Esophagus squamous epithelium (tissue), 5 donors: ENCODE data around the gene SYPL1. TPM values are rescaled to one million over a fixed set of nuclear protein-coding genes. Genes with fewer than 3 reads are reported as not detected.

Experiments used
- DNase-seq: peaks from one replicate; lab custom pipeline; 2025; lab: John Stamatoyannopoulos, UW
- H3K27ac ChIP-seq, 4 donors: fragments of 200-600 bp; sonication (generic); one replicate each; pipeline ENCODE4 v1.5.1; 2016 to 2019; ENCODE audit warnings: mild to moderate bottlenecking in 1 of 4
- H3K27me3 ChIP-seq, 4 donors: fragments of 200-600 bp; sonication (generic); 1 replicate in 3 of 4; 2 replicates in 1 of 4; pipeline versions ENCODE4 v1.5.1 to v1.6.0; 2017 to 2021; ENCODE audit warnings: antibody characterized with exemption in 1 of 4
- H3K36me3 ChIP-seq, 3 donors: fragments of 200-600 bp; sonication (generic); one replicate each; pipeline ENCODE4 v1.5.1; 2016 to 2019
- H3K4me1 ChIP-seq, 3 donors: fragments of 200-600 bp; sonication (generic); one replicate each; pipeline ENCODE4 v1.5.1; 2017 to 2019
- H3K4me3 ChIP-seq, 4 donors: fragments of 200-600 bp; sonication (generic); 1 replicate in 3 of 4; 2 replicates in 1 of 4; pipeline ENCODE4 v1.5.1; 2016 to 2019; ENCODE audit warnings: mild to moderate bottlenecking in 2 of 4, moderate library complexity in 1 of 4
- H3K9me3 ChIP-seq, 3 donors: fragments of 200-600 bp; sonication (generic); one replicate each; pipeline ENCODE4 v1.5.1; 2016 to 2019
- CTCF ChIP-seq, 6 experiments: fragments of 450-650 bp in 4 of 6; fragments of 200-600 bp in 2 of 6; sonication (generic) in 2 of 6; IDR thresholded peaks; one replicate each; pipeline ENCODE4 v1.5.1; 2016 to 2019; ENCODE audit warnings: antibody characterized with exemption in 6 of 6, mild to moderate bottlenecking in 4 of 6, moderate library complexity in 4 of 6
- POLR2A ChIP-seq, 4 donors: fragments of 450-650 bp; IDR thresholded peaks; one replicate each; pipeline ENCODE4 v1.6.1; 2017; ENCODE audit warnings: antibody characterized with exemption in 4 of 4, mild to moderate bottlenecking in 4 of 4, moderate library complexity in 3 of 4
- WGBS, 2 donors: methylation state at CpG; one replicate each; pipeline ENCODE4 v1.1.5; 2018; 5-methylcytosine and 5-hydroxymethylcytosine counted together
- intact Hi-C: fragments of 100-400 bp; cut with DNase I; formaldehyde crosslinking; loops from one replicate; pipeline ENCODE4 v1.15.0; 2022
- total RNA-seq, 4 donors: library from RNA; depleted of rRNA; stranded (reverse); fragments of >200 nt; gene quantifications; one replicate each; pipeline ENCODE4 v1.1.0, GENCODE V29; 2016
- donor health status: DM: yes; HTN: yes; CAD: no.

The SYPL1 gene
- total RNA-seq, 4 donors from 2014 or later, result 105 to 170 (median 148) TPM

- no peak for TF ChIP-seq CTCF (IDR thresholded peaks at IDR 0.05)
- TF ChIP-seq POLR2A (IDR thresholded peaks at IDR 0.05), result no peak
- intact Hi-C loops, result no loop called here
- no peak overlapping the region for H3K4me3 ChIP-seq
- H3K27me3 ChIP-seq, result no peaks in the 10 kb centered on the region
- 34 to 80% methylated on average over 3 of the region's 3 CpGs for WGBS, 2 donors
- H3K9me3 ChIP-seq, result no peaks in the 10 kb centered on the region
- no peak for DNase-seq
- peaks cover 59 to 90% (median 61%) of the 10 kb centered on the region in 3 donors for H3K4me1 ChIP-seq
- H3K36me3 ChIP-seq, result no peaks in the 10 kb centered on the region
- H3K27ac ChIP-seq, result peak overlapping the region; percentile 82 to 93 (median 90)
Measured at GRCh38 chr7:106073701-106074100, 38.4 kb downstream of the SYPL1 start.

DNA sequence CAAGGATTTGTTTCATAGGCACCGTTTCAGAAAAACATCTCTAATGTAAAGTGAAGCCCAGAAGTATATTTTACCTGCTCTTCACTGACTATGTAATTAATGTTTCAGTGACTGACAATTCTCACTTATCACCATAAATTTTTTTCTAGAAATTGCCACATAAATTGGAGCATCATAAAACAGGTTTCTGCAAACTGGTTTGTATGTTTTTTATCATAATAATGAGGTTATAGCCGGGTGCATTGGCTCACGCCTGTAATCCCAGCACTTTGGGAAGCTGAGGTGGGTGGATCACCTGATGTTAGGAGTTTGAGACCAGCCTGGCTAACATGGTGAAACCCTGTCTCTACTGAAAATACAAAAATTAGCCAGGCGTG lies 39.4 kb downstream of the SYPL1 start:
- WGBS, 2 donors, result 24 to 46% methylated on average over 3 to 4 of the region's 4 CpGs
- intact Hi-C loops, result no loop called here
- DNase-seq, result no peak

DNA sequence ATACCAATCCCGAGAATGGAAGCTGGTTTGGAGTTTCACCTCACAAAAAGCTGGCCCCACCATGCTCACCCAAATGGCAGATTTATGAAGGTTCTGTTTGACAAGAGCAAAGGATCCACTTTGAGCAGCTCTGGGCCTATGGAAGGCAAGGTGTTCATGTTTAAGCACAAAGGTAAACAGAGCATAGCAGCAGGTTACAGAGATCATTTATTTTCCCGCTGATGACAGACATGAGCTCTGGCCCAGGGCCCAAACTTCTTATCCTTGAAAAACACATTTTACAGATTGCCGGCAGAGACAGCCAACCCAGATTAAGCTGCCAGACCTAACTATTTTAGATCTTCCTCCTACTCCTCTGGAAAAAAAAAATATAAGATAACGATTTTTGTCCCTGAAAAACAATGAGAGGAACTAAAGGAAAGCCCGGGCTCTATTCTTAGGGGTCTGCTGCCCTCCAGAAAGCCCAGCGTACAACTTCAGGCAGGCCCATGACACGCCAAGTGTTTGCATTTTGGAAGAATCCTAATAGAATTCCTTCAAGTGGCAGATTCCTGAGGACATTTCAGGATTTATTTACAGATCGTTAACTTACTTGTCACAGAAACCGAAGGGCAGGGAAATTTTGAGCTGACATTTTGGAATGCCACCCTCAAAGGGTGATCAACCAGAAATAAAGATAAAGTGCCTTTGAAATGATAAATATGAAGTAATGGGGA lies 40.0 kb downstream of the SYPL1 start:
- Histone ChIP-seq H3K4me3 (no peak overlapping the region), H3K27ac (peak overlapping the region; percentile 82 to 93 (median 90)), H3K27me3 (no peaks in the 10 kb centered on the region), H3K36me3 (no peaks in the 10 kb centered on the region), H3K9me3 (no peaks in the 10 kb centered on the region), H3K4me1 (peaks cover 59 to 100% (median 65%) of the 10 kb centered on the region in 3 donors)
- intact Hi-C loops, result no loop called here
- 9 to 21% methylated on average over 9 of the region's 9 CpGs for WGBS, 2 donors
- TF ChIP-seq CTCF (IDR thresholded peaks at IDR 0.05) (no peak), POLR2A (IDR thresholded peaks at IDR 0.05) (no peak)
- DNase-seq, result no peak

More for the DNA sequence above, 39.4 kb downstream of the SYPL1 start:
- Histone ChIP-seq H3K27me3 (no peaks in the 10 kb centered on the region), H3K36me3 (no peaks in the 10 kb centered on the region), H3K4me1 (peaks cover 59 to 100% (median 65%) of the 10 kb centered on the region in 3 donors), H3K4me3 (no peak overlapping the region), H3K9me3 (no peaks in the 10 kb centered on the region), H3K27ac (peak overlapping the region; percentile 82 to 93 (median 90))
- TF ChIP-seq POLR2A (IDR thresholded peaks at IDR 0.05) (no peak), CTCF (IDR thresholded peaks at IDR 0.05) (no peak)

GRCh38 chr7:106071356-106071998 lies 40.6 kb downstream of the SYPL1 start:
- Histone ChIP-seq H3K4me3 (peak overlapping the region in 1 of 4 donors; percentile 45), H3K36me3 (no peaks in the 10 kb centered on the region), H3K27me3 (no peaks in the 10 kb centered on the region), H3K9me3 (no peaks in the 10 kb centered on the region), H3K4me1 (peaks cover 59 to 100% (median 65%) of the 10 kb centered on the region in 3 donors), H3K27ac (peak overlapping the region; percentile 82 to 93 (median 90))
- no peak for TF ChIP-seq CTCF (IDR thresholded peaks at IDR 0.05)
- peak in 1 of 4 donors; percentile 32 for TF ChIP-seq POLR2A (IDR thresholded peaks at IDR 0.05)
- intact Hi-C loops, result no loop called here
- DNase-seq, result no peak
- 25 to 46% methylated on average over 8 to 9 of the region's 9 CpGs for WGBS, 2 donors
